ENCODE measurements around the gene TFF3.
"Not testable (repeated sequence)": the region's sequence is repeated elsewhere in the genome, so short reads cannot be mapped to it uniquely, and the experiment has no call there.

TFF3 gene

DNA sequence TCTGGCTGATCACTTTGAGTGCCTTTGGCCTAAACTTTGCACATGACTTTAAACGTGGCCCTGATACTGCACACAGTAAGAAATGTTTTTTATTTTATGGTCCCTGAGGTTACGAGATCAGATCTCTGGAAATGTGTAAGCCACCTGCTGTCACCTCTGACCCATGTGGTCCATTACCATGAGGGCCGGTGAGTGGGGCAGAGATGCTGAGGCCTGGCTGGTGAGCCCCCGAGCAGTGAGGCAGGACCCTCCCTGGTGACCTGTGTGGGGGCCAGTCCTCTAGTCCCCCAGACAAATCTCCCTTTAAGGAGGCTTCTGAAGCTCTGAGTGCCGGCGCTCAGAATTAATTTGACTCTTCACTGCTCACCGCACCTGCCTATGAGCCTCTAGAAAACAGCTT, 12.4 kb downstream of the TFF3 start:
- DNase-seq, result no peak

- no peak for DNase-seq
These were observed 13.0 kb downstream of the TFF3 start for GRCh38 chr21:42302076-42302650.

DNA sequence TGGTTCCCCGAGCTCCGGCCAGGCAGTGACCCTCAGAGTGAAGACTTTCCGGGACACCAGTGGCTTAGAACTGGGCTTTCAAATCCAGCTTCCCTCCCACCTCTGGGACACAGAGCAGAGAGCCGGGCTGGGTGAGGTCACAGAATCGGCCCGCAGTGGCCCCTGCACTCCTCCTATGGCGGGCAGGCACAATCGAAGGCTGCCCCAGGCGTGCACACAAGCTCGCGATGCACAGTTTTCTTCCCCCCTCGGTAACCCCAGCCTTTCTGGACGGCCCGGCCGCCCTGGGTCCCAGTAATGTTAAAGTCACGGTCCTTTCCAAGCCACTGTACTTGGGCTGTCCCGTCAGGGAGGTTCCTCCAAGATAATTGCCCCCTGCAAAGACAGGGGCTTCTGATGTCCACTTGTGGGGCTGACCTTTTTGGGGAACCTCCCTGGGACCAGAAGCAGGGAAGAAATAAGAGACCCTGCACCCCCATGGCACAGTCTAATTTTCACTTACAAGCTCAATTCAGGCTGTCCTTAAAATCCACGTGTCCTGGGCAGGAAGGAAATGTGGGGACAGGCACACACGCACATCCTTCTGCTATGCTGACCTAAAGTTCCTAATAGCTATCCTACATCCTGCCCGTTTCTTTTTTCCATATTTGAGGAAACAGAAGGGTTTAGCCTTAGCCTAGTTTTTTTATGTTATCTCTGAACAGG, 13.7 kb downstream of the TFF3 start:
- no peak for DNase-seq

- no peak for DNase-seq
These were observed 14.3 kb downstream of the TFF3 start for GRCh38 chr21:42300956-42301355.

GRCh38 chr21:42300045-42300583, 15.1 kb downstream of the TFF3 start:
- DNase-seq, result no peak

- no peak for DNase-seq
These were observed 15.7 kb downstream of the TFF3 start for GRCh38 chr21:42299324-42300044.

DNA sequence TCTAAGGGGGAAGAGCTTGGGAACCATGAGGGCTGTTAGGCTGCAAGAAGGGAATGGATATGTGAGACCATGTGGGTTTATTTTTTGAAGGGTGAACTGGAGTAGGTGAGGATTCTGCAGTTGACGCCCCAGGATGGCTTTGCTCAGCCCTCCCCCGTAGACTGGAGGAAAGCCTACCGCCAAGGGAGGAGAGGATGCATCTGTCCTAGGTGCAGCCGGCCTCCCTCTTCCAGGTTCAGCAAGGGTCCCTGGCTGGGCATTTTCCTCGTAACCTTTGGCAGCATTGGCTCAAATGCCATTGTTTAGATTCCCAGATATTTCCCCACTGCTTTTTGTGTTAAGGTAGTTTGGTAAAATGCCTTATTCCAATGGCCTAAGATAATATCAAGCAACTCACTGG, 16.6 kb downstream of the TFF3 start:
- no peak for DNase-seq

GRCh38 chr21:42298237-42298636, 17.0 kb downstream of the TFF3 start:
- no peak for DNase-seq

- DNase-seq, result no peak
These were observed 17.8 kb downstream of the TFF3 start for GRCh38 chr21:42297377-42297776.

GRCh38 chr21:42296501-42296900, 18.7 kb downstream of the TFF3 start:
- no peak for DNase-seq

DNA sequence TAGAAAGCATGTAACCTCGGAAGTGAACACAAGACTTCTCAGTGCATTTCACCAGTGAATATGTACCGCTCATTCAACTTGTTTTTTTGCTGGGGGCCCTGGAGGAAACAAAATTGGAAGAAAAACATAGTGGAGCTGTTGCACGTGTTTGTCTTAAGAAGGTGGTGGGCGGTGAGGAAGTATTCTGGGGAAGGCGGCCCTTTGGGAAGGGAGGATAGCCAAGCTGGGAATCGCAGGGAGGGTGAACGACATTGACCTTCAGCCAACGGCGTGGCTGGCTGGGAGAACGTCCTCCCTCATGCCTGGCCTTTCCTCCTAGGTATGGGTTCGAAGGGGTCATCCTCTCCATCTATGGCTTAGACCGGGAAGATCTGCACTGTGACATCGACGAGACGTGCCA, 19.4 kb downstream of the TFF3 start:
- no peak for DNase-seq

GRCh38 chr21:42294273-42294880, 20.8 kb downstream of the TFF3 start:
- DNase-seq, result no peak

- no peak for DNase-seq
These were observed 21.4 kb downstream of the TFF3 start for GRCh38 chr21:42293649-42294272.

- not testable (repeated sequence) for DNase-seq
These were observed 22.6 kb downstream of the TFF3 start for GRCh38 chr21:42292563-42293142.

- DNase-seq, result no peak
These were observed 23.3 kb downstream of the TFF3 start for GRCh38 chr21:42291751-42292562.

DNA sequence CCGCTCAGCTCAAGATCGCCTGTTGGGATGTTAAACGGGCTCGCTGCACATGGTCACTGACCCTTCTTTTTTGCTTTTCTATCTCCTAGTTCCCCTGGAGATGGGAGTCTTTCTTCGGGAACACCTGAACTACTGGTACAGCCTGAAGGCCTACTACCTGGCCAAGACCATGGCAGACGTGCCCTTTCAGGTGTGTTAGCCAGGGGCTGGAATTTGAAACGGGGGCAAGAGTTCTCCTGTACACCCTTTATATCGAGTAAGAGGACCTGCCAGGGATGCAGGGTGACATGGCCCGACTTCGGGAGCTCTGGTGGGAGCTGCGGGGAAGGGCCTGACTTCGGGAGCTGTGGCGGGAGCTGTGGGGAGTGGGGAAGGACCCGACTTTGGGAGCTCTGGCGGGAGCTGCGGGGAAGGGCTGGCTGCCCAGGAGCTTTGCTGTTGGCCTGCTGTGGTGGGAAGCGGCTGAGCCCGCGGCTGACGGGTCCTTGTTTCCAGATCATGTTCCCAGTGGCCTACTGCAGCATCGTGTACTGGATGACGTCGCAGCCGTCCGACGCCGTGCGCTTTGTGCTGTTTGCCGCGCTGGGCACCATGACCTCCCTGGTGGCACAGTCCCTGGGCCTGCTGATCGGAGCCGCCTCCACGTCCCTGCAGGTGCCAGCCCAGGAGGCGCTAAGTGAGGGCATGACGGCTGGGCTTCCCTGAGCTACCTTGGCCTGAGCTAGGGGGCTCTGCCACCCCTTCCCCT, 24.0 kb downstream of the TFF3 start:
- no peak for DNase-seq

GRCh38 chr21:42290505-42290904, 24.7 kb downstream of the TFF3 start:
- DNase-seq, result no peak

DNA sequence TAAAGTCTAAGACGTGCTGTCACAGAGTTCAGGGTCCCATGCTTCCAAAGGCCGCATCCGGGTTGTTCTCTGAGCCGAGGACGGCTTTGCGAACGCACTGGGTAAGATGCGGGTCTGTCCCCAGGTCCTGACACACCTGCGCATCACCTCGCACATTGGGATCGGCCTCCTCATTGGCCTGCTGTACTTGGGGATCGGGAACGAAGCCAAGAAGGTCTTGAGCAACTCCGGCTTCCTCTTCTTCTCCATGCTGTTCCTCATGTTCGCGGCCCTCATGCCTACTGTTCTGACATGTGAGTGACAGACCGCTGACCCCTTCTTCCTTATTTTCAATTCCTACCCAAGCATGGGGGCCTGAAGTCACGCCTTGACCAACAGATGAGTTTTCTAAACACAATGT, 25.3 kb downstream of the TFF3 start:
- no peak for DNase-seq

- DNase-seq, result no peak
These were observed 26.2 kb downstream of the TFF3 start for GRCh38 chr21:42288962-42289361.

DNA sequence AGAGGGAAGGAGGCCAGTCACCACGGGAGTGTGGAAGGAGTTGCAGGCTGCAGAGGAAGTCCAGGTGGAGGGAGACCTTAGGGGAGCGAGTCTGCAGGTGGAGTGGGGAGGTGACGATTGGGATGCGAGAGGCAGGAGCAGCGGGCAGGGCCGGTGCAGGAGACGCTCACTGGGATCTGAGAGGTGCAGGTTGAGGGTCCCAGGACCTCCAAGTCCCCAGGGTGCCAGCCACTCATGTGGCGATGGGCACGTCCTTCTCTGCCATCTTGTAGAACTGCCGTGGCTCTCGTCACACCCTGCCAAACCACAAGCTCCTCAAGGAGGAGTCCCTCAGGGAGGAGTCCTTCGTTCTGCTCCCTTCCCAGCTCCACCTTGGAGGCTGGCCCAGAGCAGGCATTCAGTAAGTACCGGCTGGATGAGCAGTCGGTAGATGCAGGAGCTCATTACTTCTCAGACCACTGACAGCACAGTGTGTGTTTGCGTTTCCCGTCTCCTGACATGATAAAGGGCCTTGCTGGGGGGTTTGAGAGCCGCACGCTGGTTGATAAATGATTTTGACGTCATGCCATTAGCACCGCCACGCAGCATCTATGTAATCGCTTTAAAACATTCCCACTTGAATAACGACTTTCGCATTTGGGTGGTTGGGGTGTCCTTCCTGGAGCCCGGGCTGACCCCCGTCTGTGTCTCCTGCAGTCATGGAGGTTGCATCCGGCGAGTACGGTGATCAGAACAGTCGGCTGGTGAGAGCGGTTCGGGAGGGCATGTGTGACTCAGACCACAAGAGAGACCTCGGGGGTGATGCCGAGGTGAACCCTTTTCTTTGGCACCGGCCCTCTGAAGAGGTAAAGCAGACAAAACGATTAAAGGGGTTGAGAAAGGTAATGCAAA, 27.8 kb downstream of the TFF3 start:
- no peak for DNase-seq

All from GOT3 (cell line).